ENCODE measurements around the gene FKBP7. TPM values are rescaled to one million over a fixed set of nuclear protein-coding genes. Genes with fewer than 3 reads are reported as not detected.

The FKBP7 gene
- total RNA-seq, 5 donors from 2014 or later (not counting 1 experiment from before 2014, with no cell fraction given): 0.44 to 2.5 (median 1.4) TPM; not detected in 1

DNA sequence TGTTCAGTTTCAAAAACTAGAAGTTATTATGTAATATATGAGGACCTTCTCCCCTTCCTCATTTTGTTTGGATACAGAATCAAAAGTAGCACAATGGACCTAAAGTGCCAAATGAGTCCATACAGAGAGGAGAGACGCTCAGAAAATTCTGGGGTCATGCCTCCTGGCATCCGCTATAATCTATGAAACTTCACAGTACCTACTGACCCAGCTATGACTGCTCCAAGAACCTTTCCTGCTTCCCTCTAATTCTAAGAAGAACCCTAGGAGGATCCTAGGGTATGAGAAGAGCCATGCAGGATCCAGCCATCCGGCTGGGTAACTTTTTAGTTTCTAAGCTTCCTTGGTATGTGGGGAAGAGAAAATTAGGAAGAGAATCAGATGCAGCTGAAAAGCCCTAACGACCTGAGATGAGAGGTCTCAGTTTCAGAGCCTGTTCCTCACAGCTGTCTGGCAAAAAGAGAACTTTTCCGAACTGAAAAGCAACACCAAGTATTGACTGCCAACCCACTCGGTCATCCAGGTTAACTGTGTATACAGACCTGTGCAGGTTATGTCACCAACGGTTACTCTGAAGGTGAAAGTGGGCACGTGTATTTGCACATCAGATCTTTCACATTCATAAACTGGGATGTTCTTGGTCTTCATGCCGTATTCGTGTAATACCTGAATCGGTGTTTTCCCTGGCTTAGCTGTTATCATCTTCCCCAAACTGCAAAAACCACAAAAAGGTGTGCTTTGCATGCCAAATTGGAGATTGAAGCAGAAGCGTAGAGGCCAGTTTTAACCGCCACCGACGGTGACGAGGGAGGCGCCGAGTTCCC is 28.5 kb downstream of the FKBP7 start:
- Mint-ChIP-seq H3K36me3 (peaks cover 21% of the 10 kb centered on the region), H3K27ac (peak overlapping the region; percentile 86 to 91), H3K9me3 (no peaks in the 10 kb centered on the region), H3K4me1 (peaks cover 28 to 37% (median 37%) of the 10 kb centered on the region in 3 donors), H3K4me3 (peak overlapping the region; percentile 86 to 88 (median 87)), H3K27me3 (no peaks in the 10 kb centered on the region)
- WGBS (ENCODE audit: insufficient coverage): 6% methylated on average over 13 of the region's 18 CpGs
- no peak for ATAC-seq (replicated peaks in 1 of 4)
- Histone ChIP-seq H3K27me3 (replicated peaks in 1 of 2; ENCODE audit: control insufficient read depth in 2 of 2, extremely low read depth in 1 of 2, insufficient read depth in 2 of 2, low read length in 1 of 2) (no peaks in the 10 kb centered on the region), H3K27ac (ENCODE audit: low read length) (peak overlapping the region; percentile 91), H3K9me3 (no peaks in the 10 kb centered on the region), H3K4me1 (ENCODE audit: control insufficient read depth in 1 of 2, extremely low read depth in 1 of 2, insufficient read depth in 2 of 2, low read length in 2 of 2) (peaks cover 10 to 27% of the 10 kb centered on the region in 2 experiments), H3K36me3 (ENCODE audit: control insufficient read depth in 2 of 2, extremely low read depth in 1 of 2, insufficient read depth in 1 of 2, low read length in 1 of 2) (peaks cover 0 to 30% of the 10 kb centered on the region in 2 donors), H3K4me3 (ENCODE audit: control insufficient read depth in 1 of 2, extremely low read depth in 1 of 2, low read length in 1 of 2) (peak overlapping the region; percentile 80 to 95)
- ChIA-PET POLR2A (interaction anchor here (0.5 to 1.2 kb wide), 8 partner anchors 8 to 66 kb away, joined by 3 to 13 read pairs (median 4); no protein-coding TSS in a partner anchor), CTCF (interaction anchor here in 1 of 2 donors (0.6 to 1.8 kb wide), 3 partner anchors 35 to 73 kb away, joined by 3 to 13 read pairs (median 4); no protein-coding TSS in a partner anchor)
- DNase-seq: peak in 2 of 35 experiments; percentile 3 to 84

DNA sequence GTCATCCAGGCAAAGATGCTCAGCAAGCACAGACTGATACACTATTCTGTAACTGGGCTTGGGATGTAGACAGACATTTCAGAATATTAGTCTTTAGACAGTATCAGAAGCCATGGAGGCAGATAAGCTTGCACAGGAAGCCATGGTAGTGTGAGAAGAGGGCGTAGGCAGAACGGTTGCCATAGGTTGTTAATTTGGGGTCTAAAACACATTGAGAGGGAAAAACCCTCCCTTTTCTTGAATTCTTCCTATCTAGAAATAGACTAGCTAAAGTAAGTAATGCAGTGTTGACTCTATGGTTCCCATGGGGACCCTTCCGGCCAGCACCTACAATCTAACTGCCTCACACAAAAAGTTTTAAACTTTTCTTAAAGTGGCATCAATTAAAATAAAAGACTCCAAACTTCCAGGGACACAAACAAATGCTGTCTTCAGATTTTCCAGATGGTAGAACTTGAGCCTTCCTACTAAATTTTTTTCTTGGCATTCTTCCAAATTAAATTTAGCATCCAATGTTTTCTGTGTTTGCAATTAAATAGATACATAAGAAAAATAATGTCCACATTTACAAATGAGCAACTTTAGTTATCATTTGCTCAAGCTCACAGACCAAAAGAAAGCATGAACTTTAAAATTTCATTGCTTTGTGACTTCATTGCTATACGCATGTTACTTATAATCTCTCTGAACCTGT is 29.3 kb downstream of the FKBP7 start:
- H3K4me1 ChIP-seq (ENCODE audit: control insufficient read depth in 1 of 2, extremely low read depth in 1 of 2, insufficient read depth in 2 of 2, low read length in 2 of 2): peaks cover 10 to 27% of the 10 kb centered on the region in 2 experiments
- peak overlapping the region; percentile 13 to 88 (median 86) for H3K4me3 Mint-ChIP-seq
- ChIA-PET POLR2A (interaction anchor here (0.5 to 1.1 kb wide), 6 partner anchors 8 to 67 kb away, joined by 3 to 9 read pairs (median 4); no protein-coding TSS in a partner anchor), CTCF (interaction anchor here in 1 of 2 donors (1.0 kb wide), 1 partner anchor 74 kb away, joined by 4 read pairs; no protein-coding TSS in a partner anchor)
- H3K4me3 ChIP-seq (ENCODE audit: control insufficient read depth in 1 of 2, extremely low read depth in 1 of 2, low read length in 1 of 2): no peak overlapping the region
- H3K27ac Mint-ChIP-seq: peak overlapping the region; percentile 12 to 91
- H3K27me3 ChIP-seq (replicated peaks in 1 of 2; ENCODE audit: control insufficient read depth in 2 of 2, extremely low read depth in 1 of 2, insufficient read depth in 2 of 2, low read length in 1 of 2): no peaks in the 10 kb centered on the region
- peaks cover 27% of the 10 kb centered on the region for H3K36me3 Mint-ChIP-seq
- no peaks in the 10 kb centered on the region for H3K9me3 ChIP-seq
- peak overlapping the region; percentile 91 for H3K27ac ChIP-seq (ENCODE audit: low read length)
- no CpG with 5 or more reads among the region's 4 CpGs for WGBS (ENCODE audit: insufficient coverage)
- DNase-seq: peak in 1 of 35 experiments; percentile 13
- H3K4me1 Mint-ChIP-seq: peaks cover 31 to 43% (median 37%) of the 10 kb centered on the region in 3 donors
- H3K9me3 Mint-ChIP-seq: no peaks in the 10 kb centered on the region
- H3K27me3 Mint-ChIP-seq: no peaks in the 10 kb centered on the region
- peaks cover 0 to 35% of the 10 kb centered on the region in 2 donors for H3K36me3 ChIP-seq (ENCODE audit: control insufficient read depth in 2 of 2, extremely low read depth in 1 of 2, insufficient read depth in 1 of 2, low read length in 1 of 2)
- no peak for ATAC-seq (replicated peaks in 1 of 4)

DNA sequence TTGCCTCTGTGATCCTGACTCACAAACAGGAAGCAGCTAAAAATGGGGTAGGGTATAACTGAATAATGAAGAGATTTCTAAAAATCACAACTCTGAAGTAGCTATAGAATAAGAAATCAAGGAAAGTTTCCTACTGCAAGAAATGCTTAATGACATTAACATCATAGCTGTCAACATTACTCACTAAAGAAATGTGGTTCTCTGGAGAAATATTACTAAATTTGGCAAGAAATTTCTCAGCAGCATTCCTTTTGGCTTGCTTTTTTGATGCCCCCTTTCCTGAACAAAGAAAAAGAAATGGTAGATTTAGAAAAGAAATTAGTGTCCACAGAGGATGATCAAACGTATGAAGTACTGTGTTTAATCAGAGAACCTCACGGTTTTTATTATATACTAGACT is 37.0 kb downstream of the FKBP7 start:
- no peaks in the 10 kb centered on the region for H3K9me3 ChIP-seq
- no peak for DNase-seq
- ChIA-PET CTCF (interaction anchor here (0.6 to 1.1 kb wide), 3 partner anchors 26 to 44 kb away, joined by 3 to 5 read pairs (median 3); no protein-coding TSS in a partner anchor), POLR2A (interaction anchor here (0.6 kb wide), 5 partner anchors 8 to 119 kb away, joined by 3 to 9 read pairs (median 4); no protein-coding TSS in a partner anchor)
- no CpG with 5 or more reads among the region's 2 CpGs for WGBS (ENCODE audit: insufficient coverage)
- no peaks in the 10 kb centered on the region for H3K27me3 ChIP-seq (replicated peaks in 1 of 2; ENCODE audit: control insufficient read depth in 2 of 2, extremely low read depth in 1 of 2, insufficient read depth in 2 of 2, low read length in 1 of 2)
- peaks cover 54% of the 10 kb centered on the region for H3K36me3 Mint-ChIP-seq
- H3K27ac Mint-ChIP-seq: no peak overlapping the region
- H3K9me3 Mint-ChIP-seq: no peaks in the 10 kb centered on the region
- no peak overlapping the region for H3K4me3 Mint-ChIP-seq
- H3K36me3 ChIP-seq (ENCODE audit: control insufficient read depth in 2 of 2, extremely low read depth in 1 of 2, insufficient read depth in 1 of 2, low read length in 1 of 2): peaks cover 4 to 52% of the 10 kb centered on the region in 2 donors
- ATAC-seq (replicated peaks in 1 of 4): no peak
- H3K4me3 ChIP-seq (ENCODE audit: control insufficient read depth in 1 of 2, extremely low read depth in 1 of 2, low read length in 1 of 2): no peak overlapping the region
- H3K4me1 Mint-ChIP-seq: peaks cover 9 to 22% (median 10%) of the 10 kb centered on the region in 3 donors
- H3K27me3 Mint-ChIP-seq: no peaks in the 10 kb centered on the region
- no peaks in the 10 kb centered on the region for H3K4me1 ChIP-seq (ENCODE audit: control insufficient read depth in 1 of 2, extremely low read depth in 1 of 2, insufficient read depth in 2 of 2, low read length in 2 of 2)
- H3K27ac ChIP-seq (ENCODE audit: low read length): no peak overlapping the region

DNA sequence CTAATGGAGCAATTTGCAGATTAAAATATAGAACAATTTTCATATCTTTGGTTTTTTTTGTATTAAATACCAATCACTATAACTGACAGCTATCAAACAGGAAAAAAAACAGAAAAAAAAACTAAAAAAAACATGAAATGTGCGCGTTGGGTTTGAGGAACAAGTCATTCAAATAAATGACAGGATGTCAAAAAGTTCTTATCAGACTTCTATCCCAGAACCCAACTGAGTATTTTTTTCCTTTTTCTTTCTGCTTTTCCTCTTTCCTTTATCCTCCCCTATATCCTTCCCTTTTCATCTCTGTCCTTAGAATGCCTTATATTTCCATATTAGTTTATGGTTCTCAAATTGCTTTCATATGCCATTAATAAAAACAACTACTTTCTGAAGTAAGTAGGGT is 41.7 kb downstream of the FKBP7 start:
- no peak overlapping the region for H3K4me3 Mint-ChIP-seq
- H3K36me3 Mint-ChIP-seq: peaks cover 58% of the 10 kb centered on the region
- H3K4me1 Mint-ChIP-seq: peaks cover 0 to 10% (median 2%) of the 10 kb centered on the region in 3 donors
- ATAC-seq (replicated peaks in 1 of 4) (no peak), DNase-seq (no peak)
- POLR2A ChIA-PET: interaction anchor here in 1 of 2 donors (0.9 kb wide), 1 partner anchor 10 kb away, joined by 3 read pairs; no protein-coding TSS in a partner anchor
- no peaks in the 10 kb centered on the region for H3K9me3 Mint-ChIP-seq
- CTCF ChIA-PET: interaction anchor here (0.9 to 1.5 kb wide), 2 partner anchors 17 to 22 kb away, joined by 3 to 5 read pairs; no protein-coding TSS in a partner anchor
- H3K27ac ChIP-seq (ENCODE audit: low read length): no peak overlapping the region
- peaks cover 0 to 56% of the 10 kb centered on the region in 2 donors for H3K36me3 ChIP-seq (ENCODE audit: control insufficient read depth in 2 of 2, extremely low read depth in 1 of 2, insufficient read depth in 1 of 2, low read length in 1 of 2)
- no peak overlapping the region for H3K4me3 ChIP-seq (ENCODE audit: control insufficient read depth in 1 of 2, extremely low read depth in 1 of 2, low read length in 1 of 2)
- no peaks in the 10 kb centered on the region for H3K4me1 ChIP-seq (ENCODE audit: control insufficient read depth in 1 of 2, extremely low read depth in 1 of 2, insufficient read depth in 2 of 2, low read length in 2 of 2)
- WGBS (ENCODE audit: insufficient coverage): no CpG with 5 or more reads among the region's 2 CpGs
- no peak overlapping the region for H3K27ac Mint-ChIP-seq
- H3K27me3 ChIP-seq (replicated peaks in 1 of 2; ENCODE audit: control insufficient read depth in 2 of 2, extremely low read depth in 1 of 2, insufficient read depth in 2 of 2, low read length in 1 of 2): no peaks in the 10 kb centered on the region
- H3K27me3 Mint-ChIP-seq: no peaks in the 10 kb centered on the region
- no peaks in the 10 kb centered on the region for H3K9me3 ChIP-seq

DNA sequence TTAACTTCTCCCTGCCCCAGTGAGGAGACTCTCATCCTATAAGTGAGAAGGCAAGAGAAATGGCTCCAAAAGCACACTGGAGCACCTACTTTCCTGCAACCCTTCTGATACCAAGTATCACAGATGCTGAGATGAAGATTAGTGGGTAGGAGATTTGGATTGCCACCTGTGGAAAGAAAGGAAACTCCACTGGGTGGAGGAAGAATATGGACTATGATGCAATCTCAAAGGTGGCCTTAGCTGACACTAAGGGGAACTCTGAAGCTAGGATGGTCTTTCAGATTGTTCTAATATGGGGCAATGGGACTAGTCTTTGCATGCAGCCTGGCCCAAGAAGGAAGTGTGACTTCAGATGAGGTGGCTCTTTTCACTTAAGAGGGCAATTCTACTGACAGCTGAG is 49.1 kb downstream of the FKBP7 start:
- Mint-ChIP-seq H3K9me3 (peaks cover 0 to 20% (median 15%) of the 10 kb centered on the region in 3 donors), H3K4me3 (no peak overlapping the region), H3K27me3 (no peaks in the 10 kb centered on the region), H3K4me1 (no peaks in the 10 kb centered on the region), H3K36me3 (peaks cover 78% of the 10 kb centered on the region), H3K27ac (no peak overlapping the region)
- H3K4me1 ChIP-seq (ENCODE audit: control insufficient read depth in 1 of 2, extremely low read depth in 1 of 2, insufficient read depth in 2 of 2, low read length in 2 of 2): no peaks in the 10 kb centered on the region
- DNase-seq: no peak
- no peaks in the 10 kb centered on the region for H3K9me3 ChIP-seq
- H3K4me3 ChIP-seq (ENCODE audit: control insufficient read depth in 1 of 2, extremely low read depth in 1 of 2, low read length in 1 of 2): no peak overlapping the region
- ATAC-seq (replicated peaks in 1 of 4): no peak
- no peaks in the 10 kb centered on the region for H3K27me3 ChIP-seq (replicated peaks in 1 of 2; ENCODE audit: control insufficient read depth in 2 of 2, extremely low read depth in 1 of 2, insufficient read depth in 2 of 2, low read length in 1 of 2)
- ChIA-PET POLR2A (no interaction called here), CTCF (interaction anchor here (1.2 to 1.3 kb wide), 2 partner anchors 15 kb away, joined by 4 read pairs; no protein-coding TSS in a partner anchor)
- no peak overlapping the region for H3K27ac ChIP-seq (ENCODE audit: low read length)
- H3K36me3 ChIP-seq (ENCODE audit: control insufficient read depth in 2 of 2, extremely low read depth in 1 of 2, insufficient read depth in 1 of 2, low read length in 1 of 2): peaks cover 0 to 40% of the 10 kb centered on the region in 2 donors

DNA sequence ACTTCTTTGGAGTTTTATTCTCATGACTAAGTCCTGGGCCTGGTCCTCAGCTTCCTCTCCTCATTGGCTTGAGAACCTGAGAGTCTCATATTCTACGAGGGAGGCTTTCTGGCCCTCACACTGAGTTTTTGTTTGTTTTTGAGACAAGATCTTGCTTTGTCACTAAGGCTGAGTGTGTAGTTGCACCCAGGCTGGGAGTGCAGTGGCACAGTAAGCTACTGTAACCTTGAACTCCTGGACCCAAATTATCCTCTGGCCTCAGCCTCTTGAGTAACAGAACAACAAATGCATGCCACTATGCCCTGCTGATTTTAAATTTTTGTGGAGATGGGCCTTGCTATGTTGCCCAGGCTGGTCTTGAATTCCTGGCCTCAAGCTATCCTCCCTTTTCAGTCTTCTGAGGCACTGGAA is 50.0 kb downstream of the FKBP7 start:
- peak in 1 of 4 experiments; percentile 13 for ATAC-seq (replicated peaks in 1 of 4)
- ChIA-PET POLR2A (interaction anchor here in 1 of 2 donors (0.6 to 1.1 kb wide), 5 partner anchors 9 to 304 kb away, joined by 3 to 7 read pairs (median 3); partner anchors contain the start of genes PJVK and PRKRA), CTCF (interaction anchor here (0.5 to 1.3 kb wide), 3 partner anchors 14 to 33 kb away, joined by 4 to 8 read pairs (median 4); no protein-coding TSS in a partner anchor)
- DNase-seq: no peak
- H3K27me3 Mint-ChIP-seq: no peaks in the 10 kb centered on the region
- H3K4me1 Mint-ChIP-seq: no peaks in the 10 kb centered on the region
- Histone ChIP-seq H3K4me1 (ENCODE audit: control insufficient read depth in 1 of 2, extremely low read depth in 1 of 2, insufficient read depth in 2 of 2, low read length in 2 of 2) (no peaks in the 10 kb centered on the region), H3K4me3 (ENCODE audit: control insufficient read depth in 1 of 2, extremely low read depth in 1 of 2, low read length in 1 of 2) (no peak overlapping the region), H3K27ac (ENCODE audit: low read length) (no peak overlapping the region), H3K36me3 (ENCODE audit: control insufficient read depth in 2 of 2, extremely low read depth in 1 of 2, insufficient read depth in 1 of 2, low read length in 1 of 2) (peaks cover 0 to 31% of the 10 kb centered on the region in 2 donors), H3K9me3 (no peaks in the 10 kb centered on the region), H3K27me3 (replicated peaks in 1 of 2; ENCODE audit: control insufficient read depth in 2 of 2, extremely low read depth in 1 of 2, insufficient read depth in 2 of 2, low read length in 1 of 2) (no peaks in the 10 kb centered on the region)
- WGBS (ENCODE audit: insufficient coverage): 100% methylated on average over 1 of the region's 1 CpG
- no peak overlapping the region for H3K27ac Mint-ChIP-seq
- peaks cover 85% of the 10 kb centered on the region for H3K36me3 Mint-ChIP-seq
- peaks cover 0 to 21% (median 17%) of the 10 kb centered on the region in 3 donors for H3K9me3 Mint-ChIP-seq
- H3K4me3 Mint-ChIP-seq: no peak overlapping the region

Data from T-cell (primary cell).